ENCODE data around the gene SOX14.

SOX14 gene

DNA sequence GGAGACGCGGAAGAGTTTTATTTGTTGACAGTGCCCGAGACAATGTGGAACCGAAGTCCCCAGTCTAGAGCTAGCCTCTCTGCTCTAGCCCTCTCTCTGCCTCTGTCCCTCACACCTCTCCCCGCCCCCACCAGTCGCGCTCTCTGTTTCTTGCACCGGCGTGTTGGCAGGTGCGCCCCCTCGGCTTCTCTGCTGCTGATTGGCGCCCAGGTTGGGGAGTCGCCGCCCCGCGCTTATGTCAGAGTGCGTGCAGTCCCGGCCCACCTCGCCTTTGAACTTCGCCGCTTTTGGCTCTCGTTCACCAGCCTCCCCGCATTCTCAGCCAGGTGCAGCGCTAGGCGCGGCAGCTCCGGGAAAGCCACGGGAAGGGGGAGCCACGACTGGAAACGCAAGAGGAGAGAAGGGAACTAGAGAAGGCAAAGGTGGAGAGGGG lies at the start of gene SOX14:
Gene SOX14 (plus strand): TSS at position 315 of the 433 bp plus-strand sequence. CDS start 470 bp downstream, outside the sequence.
- no peak for DNase-seq

DNA sequence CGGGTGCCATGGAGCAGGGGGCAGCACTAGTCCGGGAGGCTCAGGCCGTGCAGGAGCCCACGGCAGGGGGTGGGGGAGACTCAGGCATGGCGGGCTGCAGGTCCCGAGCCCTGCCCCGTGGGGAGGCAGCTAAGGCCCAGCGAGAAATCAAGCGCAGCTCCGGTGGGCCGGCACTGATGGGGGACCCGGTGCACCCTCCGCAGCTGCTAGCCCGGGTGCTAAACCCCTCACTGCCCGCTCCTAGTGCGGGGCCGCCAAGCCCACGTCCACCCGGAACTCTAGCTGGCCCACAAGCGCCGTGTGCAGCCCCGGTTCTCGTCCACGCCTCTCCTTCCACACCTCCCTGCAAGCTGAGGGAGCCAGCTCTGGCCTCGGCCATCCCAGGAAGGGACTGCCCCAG lies 49.6 kb upstream of the SOX14 start:
- DNase-seq, result no peak

DNA sequence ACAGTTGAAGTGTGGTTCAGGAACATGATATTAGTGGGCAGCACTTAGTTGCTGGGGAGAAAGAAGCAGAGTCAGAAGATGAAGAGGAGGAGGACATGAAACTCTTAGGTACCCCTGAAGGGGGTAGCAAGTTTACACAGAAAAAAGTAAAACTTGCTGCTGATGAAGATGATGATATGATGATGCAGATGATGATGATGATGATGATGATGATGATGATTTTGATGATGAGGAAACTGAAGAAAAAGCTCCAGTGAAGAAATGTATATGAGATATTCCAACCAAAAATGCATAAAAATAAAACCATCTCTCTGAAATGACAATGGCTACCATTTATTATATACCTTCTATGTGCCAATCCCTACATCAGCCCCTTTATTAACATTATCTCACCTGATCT lies 39.9 kb upstream of the SOX14 start:
- no peak for DNase-seq

DNA sequence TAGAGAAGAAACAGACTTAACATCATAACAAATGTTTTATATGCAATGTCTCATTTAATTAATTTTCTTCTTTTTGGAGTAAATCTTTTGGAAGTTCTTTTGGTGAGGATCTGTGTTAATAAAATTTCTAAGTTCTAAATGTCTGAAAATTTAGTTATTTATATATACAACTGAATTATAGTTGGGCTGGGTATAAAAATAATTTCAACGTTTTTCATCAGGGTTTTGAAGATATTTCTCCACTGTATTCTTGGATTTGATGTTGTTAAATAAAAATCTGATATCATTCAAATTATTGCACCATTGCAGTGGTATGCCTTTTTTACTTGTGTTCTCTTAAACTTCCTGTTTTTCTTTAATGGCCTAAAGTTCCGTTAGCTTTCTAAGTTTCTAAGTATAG lies 26.9 kb upstream of the SOX14 start:
- DNase-seq, result no peak

DNA sequence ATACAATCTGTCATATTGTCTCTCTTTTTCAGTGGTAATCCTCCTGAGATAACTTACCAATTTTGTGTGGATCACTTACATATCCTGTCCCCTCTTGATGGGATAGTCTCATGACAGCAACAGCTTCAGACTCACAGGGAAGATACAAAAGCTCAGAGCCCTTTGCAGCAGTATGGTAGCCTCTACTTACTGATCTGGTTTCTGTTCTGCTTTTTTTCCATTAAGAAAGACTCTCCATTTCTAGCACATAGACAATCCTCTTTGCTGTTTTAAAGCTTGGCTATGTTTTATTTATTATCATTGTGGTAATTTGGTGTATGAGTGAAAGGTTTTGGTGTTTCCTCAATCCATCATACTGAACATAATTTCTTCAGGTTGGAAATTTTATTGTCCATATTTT lies 25.4 kb upstream of the SOX14 start:
- no peak for DNase-seq

DNA sequence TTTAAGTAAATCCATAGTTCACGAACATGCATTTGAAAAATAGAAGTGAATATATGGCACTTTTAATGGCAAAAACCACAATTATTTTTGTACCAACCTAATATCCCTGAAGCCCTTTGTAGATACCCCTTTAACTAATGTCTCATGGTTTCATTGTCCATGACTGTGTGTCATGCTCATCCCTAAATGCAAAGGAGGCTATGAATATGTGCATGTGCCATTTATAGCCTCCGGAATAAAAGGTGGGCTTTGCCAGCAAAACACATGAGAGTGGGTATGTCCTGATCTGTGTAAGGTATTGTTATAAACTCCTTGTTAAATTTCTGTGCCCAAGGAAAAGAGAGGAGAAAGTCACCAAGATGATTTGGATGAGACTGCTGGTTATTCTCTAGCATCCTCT lies 20.5 kb upstream of the SOX14 start:
- no peak for DNase-seq

DNA sequence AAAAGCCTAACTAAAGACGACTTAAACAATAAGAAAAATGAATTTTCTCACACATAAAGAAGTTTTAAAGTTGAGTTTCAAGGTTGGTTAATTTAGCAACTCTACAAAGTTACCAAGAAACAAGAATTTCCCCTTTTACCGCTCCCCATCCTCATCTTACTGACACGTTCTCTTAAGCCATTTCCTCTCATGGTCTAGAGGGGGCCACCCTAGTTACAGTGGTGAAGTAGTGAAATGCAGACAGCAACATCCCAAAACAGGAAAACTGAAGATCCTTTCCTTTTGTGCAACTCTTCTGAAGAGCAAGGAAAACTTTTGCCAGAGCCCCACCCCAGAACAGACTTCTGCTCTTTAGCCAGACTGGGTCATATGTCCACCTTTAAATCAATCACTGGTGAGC lies 17.3 kb upstream of the SOX14 start:
- no peak for DNase-seq

DNA sequence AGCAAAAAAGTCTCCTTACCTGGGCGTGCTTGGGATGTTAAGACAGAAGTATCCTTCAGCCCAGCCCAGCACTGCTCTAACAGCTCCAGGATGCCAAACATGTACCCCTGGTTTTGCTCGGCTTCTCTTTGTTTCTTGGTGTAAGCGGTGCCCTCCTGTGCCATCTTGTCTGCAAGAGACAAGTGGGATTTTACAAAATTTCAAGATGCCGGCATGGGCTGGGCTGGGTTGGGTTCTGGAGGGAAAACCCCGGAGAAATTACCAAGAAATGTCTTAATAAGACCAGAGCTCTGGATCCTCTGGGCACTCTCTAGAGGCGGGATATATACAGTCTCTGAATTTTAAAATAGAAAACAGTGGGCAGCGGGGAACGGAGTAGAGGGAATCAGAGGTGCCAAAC lies 4.6 kb upstream of the SOX14 start:
- no peak for DNase-seq

DNA sequence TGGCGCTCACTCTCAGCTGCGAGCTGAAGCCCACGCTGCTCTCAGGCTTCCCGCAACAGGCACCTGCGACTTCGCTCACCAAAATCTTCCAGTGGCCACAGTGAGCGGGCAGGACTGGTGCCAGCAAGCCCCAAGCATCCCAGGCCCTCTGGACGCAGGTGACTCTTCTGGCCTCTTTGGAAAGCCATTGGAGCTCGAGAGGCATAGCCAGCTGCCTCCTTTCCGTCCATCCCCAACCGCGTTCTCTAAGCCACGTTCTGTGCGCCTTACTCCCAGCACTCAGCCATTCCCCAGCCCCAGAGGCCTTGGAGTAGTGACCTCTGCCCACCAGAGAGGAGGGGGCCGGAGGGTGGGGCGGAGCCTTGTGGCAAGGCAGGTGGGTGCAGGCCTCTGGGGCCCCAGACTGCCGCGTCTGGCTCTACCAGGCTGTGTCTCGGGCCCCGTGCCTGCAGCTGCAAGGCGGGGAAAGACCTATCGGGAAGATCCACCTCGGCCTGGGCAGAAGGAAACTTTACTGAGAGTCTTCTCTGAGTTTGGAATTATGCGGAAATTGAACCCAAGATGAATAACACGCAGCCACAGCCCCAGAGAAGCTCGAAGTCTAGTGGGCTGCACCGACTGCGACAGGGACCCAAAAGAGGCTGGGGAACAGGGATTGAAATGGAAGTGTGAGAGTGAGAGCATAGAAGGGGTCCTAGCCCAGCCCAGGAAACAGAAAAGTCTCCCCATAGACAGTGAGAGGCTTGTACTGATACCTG lies 3.6 kb upstream of the SOX14 start:
- DNase-seq, result no peak

DNA sequence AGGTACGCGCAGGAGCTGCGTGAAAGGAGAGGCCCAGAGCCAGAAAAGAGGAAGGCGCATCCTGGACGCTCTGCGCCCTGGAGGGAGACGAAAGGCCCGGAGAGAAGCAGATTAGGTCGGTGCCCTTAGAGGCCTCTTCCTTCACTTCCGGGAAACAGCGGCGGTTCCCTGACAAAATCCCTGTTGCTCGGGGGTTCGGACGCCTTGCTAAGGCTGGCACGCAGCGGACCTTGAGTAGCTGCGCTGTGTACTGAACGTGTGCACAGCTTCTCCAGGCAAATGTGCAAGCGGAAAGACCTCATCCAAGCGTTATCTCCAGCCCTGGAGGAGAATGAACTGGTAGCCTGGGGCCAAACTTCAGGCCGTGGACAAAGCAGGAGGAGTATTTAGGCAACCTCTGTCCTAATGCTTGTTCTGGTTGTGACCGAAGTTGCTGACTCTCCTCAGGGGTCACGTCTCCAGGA lies 3.0 kb upstream of the SOX14 start:
- no peak for DNase-seq

DNA sequence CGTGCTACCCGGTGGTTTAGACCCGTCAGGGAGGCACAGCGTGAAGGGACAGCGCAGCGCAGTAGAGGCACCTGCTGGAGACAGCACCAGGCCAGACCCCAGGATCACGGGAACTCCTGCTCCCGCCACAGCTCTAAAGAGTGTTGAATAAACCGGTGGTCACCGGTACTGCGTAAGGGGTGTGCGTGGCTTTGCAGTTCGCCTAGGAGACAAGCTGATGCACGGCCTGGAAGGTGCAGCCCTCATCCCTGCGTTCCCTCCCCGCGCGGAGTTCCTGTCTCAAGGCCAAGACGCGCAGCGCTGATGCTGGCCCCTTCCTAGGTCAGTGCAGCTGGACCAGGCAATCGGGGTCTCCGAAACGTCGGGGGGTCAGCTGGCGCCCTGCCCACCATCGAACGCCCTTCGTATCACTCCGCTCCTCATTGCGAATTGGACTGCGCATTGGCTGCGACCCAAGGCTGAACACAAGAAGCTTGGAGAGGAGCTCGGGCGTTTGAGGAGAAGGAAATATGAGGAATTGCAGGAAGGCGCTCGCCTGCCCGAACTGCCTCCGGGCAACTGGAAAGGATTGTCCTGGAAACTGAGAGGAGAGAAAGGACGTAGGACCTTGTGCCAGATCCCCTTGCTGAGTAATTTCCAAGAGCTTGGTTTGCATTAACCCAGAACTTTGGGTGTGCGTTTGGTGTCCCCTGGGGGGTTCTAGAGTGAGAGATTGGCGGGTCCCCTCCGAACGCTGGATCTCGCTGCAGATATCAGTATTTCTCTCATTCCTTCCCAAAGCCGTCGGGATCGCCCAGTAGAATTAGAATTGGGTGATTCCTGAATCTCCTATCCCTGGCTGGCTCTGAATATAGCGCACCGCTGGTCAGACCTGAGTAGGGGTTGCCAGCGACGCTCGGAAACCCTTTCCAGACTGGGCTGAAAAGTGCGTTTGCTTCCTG lies 2.3 kb upstream of the SOX14 start:
- DNase-seq, result no peak

DNA sequence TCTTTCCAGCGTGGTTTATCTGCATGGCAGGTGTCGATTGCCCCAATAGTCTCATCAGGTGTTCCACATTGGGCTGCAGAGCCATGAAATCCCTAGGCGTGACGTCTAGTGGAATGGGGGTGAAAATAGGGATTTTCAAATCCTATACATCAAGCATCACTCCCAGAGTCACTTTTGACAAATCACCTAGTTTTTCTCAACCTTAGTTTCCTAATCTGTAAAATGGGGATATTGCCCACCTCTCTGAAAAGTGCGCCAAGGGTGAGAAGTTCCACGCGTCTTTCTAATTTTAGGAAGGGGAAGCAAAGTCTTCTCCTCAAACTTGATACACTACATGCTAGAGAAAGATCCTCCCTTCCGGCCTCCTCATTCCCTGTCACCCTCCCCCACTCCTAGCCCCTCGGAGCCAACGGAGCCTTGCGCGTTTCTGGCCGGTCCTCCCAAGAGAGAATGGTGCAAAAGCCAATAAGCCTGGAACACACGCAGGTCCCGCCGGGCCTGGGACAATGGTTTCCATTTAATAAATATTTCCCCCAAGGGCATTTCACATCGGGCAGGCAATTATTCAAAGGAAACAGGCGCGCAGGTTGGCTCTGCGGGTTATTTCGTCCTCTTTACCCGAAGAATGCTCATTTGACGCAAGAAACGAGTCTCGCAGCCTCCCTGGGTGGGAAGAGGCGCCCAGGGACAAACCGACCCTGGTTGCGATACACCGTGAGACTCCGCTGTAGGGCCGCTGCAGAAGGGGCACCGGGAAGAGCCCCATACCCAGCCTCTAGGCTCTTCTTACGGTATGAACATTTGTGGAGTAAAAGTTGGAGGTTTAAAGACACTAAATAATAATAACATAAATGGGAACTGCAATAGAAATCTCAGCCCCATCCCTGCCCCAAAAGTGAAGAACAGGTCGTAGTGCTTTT lies 1.2 kb upstream of the SOX14 start:
- DNase-seq, result no peak

DNA sequence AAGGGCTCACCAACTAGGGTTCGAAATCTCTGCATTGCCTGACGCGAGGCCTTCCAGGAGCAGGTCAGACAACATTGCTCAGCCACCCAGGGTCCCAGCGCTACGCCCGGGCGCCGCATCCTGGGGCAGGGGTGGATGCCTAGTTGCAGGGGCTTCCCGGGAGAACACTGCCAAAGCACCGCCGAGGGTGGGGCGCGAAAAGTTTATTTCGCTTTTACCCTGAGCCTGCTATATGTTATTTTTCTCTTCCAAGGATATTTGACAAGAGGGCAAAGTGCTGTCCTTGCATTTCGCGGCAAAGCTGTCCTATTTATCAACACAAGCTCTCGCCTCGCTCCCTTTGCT lies 549 bp upstream of the SOX14 start:
- DNase-seq, result no peak

DNA sequence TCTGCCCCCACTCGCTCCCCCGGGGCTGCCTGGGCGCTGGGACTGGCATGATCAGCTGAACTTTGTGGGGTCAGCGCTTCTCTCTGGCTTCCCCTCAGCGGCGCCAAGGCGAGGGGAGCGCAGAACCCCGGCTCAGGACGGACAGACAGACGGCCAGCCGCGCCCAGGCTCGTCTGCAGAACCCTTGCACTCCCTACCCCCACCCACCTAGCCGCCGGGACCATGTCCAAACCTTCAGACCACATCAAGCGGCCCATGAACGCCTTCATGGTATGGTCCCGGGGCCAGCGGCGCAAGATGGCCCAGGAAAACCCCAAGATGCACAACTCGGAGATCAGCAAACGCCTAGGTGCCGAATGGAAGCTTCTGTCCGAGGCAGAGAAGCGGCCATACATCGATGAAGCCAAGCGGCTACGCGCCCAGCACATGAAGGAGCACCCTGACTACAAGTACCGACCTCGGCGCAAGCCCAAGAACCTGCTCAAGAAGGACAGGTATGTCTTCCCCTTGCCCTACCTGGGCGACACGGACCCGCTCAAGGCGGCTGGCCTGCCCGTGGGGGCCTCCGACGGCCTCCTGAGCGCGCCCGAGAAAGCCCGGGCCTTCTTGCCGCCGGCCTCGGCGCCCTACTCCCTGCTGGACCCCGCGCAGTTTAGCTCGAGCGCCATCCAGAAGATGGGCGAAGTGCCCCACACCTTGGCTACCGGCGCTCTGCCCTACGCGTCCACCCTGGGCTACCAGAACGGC lies 621 bp downstream of the SOX14 start:
- DNase-seq, result no peak

DNA sequence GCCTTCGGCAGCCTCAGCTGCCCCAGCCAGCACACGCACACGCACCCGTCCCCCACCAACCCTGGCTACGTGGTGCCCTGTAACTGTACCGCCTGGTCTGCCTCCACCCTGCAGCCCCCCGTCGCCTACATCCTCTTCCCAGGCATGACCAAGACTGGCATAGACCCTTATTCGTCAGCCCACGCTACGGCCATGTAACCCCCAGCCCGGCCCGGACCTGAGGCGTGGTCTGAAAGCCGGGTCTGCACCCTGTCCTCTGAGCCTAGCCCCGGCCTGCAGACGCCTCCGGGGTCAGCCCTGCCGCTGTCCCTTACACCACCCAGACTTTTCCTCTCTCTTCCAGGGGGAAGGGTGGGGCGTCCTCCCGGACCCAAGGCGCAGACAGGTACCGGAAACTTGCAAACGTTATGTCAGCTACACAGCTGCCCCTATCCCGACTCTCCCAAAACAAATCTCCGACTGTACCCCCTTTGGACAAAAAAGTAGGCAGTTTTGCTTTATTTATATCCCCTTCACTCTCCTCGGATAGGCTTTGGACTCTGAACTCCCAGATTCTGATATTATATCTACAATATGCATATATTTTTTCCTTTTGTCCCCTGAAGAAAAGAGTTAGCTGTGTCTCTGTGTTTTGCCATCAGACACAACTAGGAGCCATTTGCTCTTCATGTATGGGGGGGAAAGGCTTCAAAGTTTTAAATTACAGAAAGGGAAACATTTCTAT lies 1.4 kb downstream of the SOX14 start:
- DNase-seq, result no peak

DNA sequence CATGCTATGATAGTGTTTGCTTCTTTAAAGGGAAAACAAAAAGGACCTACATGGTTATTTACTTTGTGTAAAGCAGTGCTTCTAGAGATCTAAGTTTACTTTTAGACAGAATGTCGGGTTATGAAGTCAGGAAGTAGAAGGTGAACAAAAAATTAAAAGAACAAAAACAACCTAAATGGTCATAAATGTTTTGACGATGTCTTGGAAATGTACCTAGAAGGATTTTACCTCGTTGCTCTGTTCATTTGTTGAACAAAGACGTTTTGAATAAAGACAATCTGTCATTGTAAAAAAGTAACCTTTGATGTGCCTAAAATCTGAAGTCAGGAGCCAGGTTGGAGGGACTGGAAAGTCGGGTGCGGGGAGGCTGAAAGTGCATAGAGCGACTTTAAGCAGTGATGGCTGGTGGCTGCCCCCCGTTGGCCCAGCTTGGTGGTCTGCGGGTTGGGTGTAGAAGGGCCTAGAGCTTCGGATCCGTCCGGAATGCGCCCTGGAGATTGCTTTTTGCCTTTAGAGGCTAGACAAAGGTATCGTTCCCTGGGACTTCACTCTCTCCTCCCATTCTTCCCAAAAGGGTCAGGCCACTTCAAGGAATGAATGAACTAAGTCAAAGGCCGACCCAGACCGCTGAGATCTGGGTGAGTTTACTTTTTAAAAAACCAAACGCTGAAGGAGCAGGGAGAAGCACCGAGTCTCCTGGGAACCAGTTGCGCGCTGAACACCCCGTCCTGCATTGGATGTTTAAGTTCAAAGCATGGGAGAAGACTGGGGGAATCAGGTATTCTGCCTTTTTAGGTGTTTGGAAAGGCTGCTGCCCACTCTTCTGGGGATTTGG lies 2.1 kb downstream of the SOX14 start:
- no peak for DNase-seq

DNA sequence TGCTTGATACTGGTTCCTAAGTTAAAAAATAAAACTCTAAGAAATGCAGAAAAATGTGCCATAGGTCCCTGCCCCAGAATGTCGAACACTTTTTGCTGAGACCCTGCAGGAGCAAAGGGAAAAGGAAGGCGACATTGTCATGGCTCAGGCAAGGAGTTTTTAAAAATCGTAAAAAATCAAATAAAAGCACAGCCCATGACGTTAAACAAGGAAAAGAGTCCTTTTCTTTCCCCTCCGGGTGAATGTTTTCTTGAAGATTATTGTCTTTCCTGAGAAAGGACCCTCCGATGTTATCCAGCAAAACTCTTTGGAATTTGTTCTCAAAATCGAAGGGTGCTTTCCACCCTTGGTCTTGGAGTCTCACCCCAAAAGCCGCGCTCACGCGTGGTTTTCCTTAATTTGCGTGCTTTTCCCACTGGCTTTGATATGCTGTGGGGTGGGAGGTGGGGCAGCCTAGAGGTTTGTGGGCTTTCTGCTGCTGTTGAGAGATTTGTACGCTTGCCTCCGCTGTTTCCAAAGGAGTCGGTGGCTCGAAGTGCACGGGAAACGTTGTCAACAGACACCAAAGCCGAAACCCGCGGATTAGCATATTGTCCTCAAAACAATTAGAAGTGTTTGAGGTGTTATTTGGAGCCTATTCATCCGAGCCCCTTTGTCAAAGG lies 2.9 kb downstream of the SOX14 start:
- DNase-seq, result no peak

DNA sequence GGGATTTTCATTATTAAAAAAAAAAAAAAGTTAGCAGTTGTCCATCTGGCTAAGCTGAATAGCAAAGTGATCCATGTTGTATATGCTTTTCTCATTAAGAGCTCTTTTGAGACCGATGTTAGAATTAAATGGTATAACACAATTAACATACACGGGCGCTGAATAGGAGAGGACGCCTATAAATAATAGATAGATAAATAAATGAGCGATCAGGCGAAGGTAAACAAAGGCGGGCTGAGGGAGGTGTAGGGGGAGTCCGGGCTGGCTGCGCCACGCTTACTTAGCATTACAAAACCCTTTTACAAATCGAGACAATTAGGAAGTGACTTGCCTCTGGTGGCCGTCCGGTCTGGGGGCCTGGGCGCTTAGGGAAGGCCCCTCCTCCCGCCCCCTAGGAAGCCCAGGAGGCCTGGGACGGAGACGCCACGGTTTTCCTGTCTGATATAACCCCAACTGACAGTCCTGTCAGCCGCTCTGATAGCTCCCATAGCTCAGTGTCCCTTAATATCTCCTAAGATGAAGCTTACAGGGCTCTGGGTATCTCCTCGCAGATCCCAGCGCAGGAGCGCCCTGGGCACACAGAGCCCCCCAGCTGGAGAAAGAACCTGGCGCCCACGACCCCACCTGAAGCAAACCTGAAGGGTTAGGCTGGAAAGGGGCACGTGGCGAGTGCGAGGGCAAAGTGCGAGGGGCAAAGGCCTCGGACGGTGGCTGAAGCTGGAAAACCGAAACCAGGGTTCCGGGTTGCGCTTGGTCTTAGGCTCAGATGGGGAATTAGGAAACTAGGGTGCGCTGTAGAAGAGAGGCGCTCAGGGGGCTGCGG lies 3.6 kb downstream of the SOX14 start:
- no peak for DNase-seq
